HuH-7.5 (cell line): ENCODE results near the gene RNF4.
"Not testable (repeated sequence)": the region's sequence is repeated elsewhere in the genome, so short reads cannot be mapped to it uniquely, and the experiment has no call there.

Experiments
- DNase-seq: peaks from one replicate; pipeline ENCODE4 v3.0.0; 2011; ENCODE audit warnings: low spot score

RNF4 gene

DNA sequence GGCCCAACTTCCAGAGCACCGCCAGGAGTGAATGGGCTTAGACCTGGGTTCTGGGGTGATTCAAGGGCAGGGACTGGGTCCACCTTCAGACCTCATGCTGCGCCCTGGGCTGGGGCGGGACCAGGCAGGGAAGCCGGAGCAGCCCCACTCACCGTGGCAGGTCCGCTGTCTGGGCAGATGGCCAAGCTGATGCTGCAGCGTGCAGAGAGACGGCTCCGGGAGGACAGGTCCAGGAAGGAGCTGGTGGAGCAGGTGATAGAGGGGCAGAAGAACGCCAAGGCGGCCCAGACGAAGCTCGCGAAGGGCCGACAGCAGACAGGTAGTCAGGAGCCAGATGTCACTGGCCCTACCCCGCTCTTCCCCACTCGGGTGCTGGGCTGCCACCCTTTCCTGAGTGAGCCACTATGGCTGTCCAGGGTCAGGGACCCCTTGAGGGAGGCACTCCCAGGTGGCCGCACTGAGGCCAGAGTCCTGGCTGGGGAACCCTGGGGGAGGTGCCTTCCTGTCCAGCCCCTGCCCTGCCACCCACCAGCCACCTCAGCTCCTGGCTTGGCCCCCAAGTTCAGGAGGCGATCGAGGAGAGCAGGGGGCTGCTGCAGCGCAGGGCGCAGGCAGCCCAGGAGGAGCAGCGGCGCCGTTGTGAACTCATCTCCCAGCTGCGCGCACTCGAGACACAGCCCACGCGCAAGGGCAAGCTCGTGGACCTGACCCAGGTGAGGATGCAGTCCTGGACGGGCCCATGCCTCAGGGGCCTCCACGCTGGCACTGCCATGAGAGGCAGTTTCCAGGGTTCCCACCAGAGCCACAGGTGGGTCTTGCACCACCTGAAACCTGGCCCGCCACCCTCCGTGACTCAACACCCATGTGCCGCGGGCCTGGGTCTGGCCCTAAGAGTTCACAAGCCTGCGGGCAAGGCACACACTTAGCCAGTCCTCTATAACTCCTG is 10.1 kb upstream of the RNF4 start:
- DNase-seq = no peak

GRCh38 chr4:2459589-2460349 is 9.1 kb upstream of the RNF4 start:
- DNase-seq = no peak

- no peak for DNase-seq
These were observed 7.5 kb upstream of the RNF4 start for GRCh38 chr4:2461246-2461960.

GRCh38 chr4:2462218-2462991 is 6.5 kb upstream of the RNF4 start:
- peak; percentile 91 for DNase-seq

DNA sequence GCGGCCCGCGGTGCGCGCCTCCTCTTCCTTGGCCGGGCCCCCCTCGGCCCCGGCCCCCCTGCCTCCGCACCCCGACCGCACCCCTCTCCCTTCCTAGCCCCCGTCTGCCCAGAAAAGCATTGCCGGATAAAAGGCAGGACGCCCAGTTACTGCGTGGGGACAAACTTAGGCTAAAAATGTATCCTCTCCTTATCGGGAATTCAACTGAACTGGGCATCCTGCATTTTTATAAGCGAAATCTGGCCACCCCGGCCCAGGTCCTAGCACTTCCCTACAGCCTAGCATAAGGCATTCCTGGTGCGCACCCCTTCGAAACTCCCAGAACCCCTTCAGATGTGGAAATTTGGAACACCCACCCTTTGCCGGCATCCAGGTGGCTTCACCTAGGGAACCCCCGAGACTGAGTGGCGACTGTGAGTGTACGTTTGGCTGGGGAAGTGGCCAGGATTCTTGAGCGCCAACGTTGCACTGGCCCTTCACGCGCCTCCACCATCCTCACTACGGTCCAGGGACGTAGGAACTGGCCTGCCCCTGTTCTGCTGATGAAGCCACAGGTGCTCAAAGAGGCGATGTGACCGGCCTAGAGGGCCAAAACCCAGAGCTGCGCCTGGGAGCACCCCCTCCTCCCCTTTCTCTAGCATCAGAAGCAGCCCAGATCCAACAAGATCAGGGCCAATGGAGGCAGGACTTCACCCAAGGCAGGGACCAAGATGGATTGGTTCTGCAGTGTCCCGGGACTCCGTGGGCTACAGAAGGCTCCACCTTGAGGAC is 5.7 kb upstream of the RNF4 start:
- DNase-seq = no peak

- DNase-seq = no peak
These were observed 3.9 kb upstream of the RNF4 start for GRCh38 chr4:2465032-2465431.

DNA sequence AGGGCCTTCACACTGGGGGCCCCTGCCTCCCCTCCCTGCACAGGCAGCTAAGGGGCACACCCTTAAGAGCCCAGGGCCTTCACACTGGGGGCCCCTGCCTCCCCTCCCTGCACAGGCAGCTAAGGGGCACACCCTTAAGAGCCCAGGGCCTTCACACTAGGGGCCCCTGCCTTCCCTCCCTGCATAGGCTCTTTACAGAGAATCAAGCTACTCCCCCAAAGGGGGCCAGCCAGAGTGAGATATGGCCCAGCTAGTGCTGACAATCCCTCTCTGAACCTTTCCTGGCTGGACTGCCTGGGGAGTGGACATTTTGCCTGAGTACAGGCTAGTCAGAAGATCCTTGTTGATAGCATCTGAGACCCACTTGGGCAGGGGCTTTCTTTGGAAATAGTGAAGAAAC is 3.4 kb upstream of the RNF4 start:
- DNase-seq = not testable (repeated sequence)

DNA sequence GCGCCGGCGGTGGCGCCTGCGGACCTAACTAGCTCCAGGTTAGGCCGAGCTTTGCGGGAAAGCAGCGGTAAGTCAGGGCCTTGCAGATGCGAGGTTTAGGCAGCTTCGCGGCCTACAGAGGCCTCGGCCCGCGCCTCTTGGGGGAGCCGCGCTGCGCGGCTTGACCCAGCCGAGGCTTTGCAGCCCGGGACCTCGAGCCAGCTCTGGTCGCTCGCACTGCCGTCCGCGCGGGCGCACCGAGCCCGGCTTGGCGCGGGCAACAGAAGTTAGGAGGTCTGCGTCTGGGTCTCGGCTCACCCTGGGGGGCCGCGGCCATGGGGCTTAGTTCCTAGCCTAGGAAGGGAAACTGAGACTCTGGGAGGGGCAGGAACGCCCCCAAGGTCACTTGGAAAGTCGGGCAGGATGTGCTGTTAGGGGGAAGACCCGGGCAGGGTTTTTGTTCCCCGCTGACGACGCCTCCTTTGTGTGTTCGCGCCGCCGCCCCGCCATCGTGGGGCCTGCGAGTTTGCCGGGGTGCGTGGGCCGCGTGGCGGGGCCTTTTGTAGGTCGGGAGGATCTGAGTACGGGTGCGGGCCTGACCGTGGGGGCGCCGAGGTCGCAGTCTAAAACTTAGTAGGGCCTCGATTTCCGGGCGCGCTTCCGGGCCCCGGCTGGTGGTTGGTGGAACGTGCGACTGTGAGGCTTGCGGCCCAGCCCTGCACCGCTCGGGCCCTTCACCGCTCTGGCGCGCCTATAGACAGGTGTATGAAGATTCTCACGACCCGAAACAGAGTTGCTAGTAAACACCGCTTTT is 482 bp downstream of the RNF4 start:
- DNase-seq = peak; percentile 59

DNA sequence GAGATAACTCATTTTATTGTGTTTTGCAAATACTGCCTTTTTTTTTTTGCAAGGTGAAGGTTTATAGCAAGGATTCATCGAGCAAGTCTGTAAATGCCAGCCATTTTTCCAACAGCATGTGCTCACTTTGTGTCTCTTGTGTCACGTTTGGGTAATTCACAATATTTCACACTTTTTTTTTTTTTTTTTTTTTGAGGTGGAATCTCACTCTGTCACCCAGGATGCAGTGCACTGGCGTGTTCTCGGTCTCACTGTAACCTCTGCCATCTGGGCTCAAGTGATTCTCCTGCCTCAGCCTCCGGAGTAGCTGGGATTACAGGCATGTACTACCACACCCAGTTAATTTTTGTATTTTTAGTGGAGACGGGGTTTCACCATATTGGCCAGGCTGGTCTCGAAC is 1.9 kb downstream of the RNF4 start:
- DNase-seq = no peak

DNA sequence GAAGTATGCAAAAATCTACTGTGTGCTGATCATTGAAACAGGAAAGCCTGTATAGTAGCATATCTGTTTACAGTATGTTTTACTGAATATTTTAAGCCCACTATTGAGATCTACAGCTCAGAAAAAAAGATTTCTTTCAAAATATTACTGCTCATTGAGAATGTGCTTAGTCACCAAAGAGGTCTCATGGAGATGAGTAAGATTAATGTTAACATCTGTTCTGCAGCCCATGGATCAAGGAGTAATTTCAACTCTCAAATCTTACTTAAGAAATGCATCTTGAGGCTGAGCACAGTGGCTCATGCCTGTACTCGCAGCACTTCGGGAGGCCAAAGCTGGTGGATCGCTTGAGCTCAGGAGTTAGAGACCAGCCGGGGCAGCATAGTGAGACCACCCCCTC is 3.3 kb downstream of the RNF4 start:
- DNase-seq = no peak

DNA sequence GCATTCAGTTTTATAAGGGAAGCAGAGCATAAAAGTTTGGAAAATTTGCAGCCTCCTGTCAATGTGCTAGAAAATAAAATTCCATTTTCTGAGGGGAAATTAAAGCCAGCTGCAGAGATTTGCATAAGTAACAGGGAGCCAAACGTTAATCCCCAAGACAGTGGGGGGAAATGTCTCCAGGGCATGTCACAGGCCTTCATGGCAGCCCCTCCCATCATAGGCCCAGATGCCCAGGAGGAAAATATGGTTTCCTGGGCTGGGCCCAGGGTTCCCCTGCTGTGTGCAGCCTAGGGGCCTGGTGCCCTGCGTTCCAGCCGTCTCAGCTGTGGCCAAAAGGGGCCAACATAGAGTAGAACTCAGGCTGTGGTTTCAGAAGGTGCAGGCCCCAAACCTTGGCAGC is 9.3 kb downstream of the RNF4 start:
- DNase-seq = no peak

DNA sequence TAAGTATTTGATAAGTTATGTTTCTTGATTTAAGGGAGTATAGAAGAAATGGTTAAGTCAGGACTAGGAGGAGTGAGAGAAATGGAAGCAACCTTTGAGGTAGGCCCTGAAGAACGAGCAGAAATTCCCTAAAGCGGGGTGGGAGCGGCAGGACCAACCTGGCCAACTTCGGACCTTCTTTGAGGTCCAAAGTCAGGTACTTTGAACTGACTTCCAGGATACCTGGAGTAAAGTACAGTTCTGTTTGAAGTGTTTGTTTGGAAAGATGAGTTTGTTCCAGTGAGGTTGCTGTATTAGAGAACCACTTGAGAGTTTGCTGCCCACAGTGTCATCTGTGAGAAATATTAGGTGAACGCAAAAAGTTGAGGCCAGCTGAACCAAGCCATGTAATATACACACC is 11.7 kb downstream of the RNF4 start:
- no peak for DNase-seq

GRCh38 chr4:2482192-2482591 is 13.3 kb downstream of the RNF4 start:
- no peak for DNase-seq

DNA sequence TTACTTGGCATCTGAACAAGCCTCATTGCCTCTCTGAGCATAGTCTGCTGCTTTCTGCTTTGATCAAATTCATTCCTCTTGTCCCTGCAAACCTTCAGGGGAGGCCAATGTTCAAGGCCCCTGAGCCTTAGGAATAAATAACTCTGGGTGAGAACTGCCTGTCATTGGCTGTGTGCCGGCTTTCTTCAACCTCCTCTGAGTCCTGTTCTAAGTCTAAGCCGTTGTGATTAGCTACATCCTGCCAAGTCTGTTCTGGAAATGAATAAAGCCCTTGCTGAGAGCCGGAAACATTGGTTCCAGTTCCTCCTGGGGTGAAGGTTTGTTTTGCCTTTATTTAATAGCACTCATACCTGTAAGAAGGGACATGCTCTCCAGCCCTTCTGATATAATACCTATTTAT is 13.8 kb downstream of the RNF4 start:
- DNase-seq = no peak

- no peak for DNase-seq
These were observed 14.3 kb downstream of the RNF4 start for GRCh38 chr4:2483237-2483636.

DNA sequence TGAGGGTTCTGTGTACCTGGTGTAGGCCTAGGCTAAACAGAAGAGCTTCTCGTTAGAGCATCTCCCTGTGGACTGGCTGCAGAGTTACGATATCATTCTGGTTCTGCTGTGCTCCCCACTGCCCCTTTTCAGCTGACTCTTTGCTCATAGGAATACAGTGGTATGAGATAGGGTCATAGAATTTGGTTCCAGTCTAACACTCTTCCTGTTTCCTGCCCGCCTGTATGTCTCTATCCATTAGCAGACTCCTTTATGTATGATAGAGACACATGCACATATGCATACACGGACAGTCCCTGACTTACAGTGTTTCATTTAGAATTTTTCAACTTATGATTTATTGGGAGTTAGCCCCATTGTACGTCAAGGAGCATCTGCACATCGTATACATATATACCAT is 15.3 kb downstream of the RNF4 start:
- no peak for DNase-seq

- DNase-seq = no peak
These were observed 16.1 kb downstream of the RNF4 start for GRCh38 chr4:2484993-2485392.

DNA sequence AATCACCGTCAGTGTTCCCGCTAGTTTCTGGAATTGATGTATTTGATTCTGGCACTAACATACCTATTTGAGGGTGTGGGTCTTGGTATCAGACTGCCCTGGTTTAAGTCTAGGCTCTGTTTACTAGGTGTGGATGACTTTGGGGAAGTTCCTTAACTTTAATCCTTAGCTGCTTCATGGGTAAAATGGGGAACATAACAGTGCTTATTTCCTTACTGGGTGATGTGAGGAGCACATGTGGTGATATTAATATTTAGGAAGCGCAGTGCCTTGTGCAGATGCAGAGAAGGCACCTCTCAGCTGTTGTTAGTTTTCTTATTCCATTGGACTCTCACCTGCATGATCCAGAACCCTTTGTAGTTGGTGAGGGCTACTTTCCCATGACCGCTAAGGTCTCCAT is 17.1 kb downstream of the RNF4 start:
- no peak for DNase-seq

- no peak for DNase-seq
These were observed 18.1 kb downstream of the RNF4 start for GRCh38 chr4:2486981-2487380.

DNA sequence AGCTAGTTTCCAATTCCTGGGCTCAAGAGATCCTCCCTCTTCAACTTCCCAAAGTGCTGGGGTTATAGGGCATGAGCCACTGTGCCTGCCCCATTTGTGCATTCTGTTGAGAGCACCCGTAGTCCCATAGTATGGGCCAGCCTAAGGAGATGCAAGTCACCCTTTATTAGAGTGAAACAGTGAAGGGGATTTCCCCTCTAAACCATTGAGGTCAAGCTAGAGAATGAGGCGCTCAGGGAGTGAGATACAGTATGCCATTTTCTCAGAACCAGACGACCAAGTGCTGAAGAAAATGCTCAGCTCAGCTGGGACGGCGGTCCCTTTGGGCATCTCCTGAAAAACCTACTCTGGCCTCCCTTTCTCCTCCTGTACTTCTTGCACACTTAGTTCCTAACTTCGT is 18.7 kb downstream of the RNF4 start:
- DNase-seq = no peak
